ENCODE data around the gene GRAMD2B. TPM values are rescaled to one million over a fixed set of nuclear protein-coding genes. Genes with fewer than 3 reads are reported as not detected.

Gene GRAMD2B
- total RNA-seq, 1 experiment from 2014 or later = 6.7 TPM

DNA sequence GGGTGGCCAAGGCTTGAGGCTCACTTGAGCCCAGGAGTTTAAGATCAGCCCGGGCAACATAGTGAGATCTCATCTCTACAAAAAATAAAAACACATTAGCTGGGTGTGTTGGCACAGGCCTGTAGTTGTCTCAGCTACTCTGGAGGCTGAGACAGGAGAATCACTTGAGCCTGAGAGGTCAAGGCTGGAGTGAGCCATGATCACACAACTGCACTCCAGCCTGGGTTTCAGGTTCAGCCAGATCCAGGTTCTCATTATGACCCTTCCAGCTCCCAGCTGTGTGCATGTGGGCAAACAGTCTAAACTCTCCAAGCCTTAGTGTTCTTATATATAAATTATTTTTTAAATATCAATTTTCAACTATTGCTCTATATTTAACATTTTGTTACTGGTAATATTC is 103.9 kb downstream of the GRAMD2B start:
- Histone ChIP-seq H4K20me1 (ENCODE audit: control insufficient read depth, insufficient read depth, insufficient read length) (no peaks in the 10 kb centered on the region), H3K9ac (ENCODE audit: extremely low read depth, insufficient read length, low read length) (no peak overlapping the region), H2BK15ac (ENCODE audit: low read depth, low read length) (no peak overlapping the region), H2AFZ (ENCODE audit: low read length) (no peak overlapping the region), H3K27ac (ENCODE audit: insufficient read length, low read depth, low read length) (no peak overlapping the region), H2BK12ac (ENCODE audit: insufficient read length, low read depth, low read length) (no peak overlapping the region), H3K23ac (ENCODE audit: insufficient read length, low read depth, low read length) (no peak overlapping the region), H3K4me2 (ENCODE audit: insufficient read depth, insufficient read length, low read length) (no peak overlapping the region), H4K91ac (ENCODE audit: insufficient read length, low read depth, low read length) (no peak overlapping the region), H2BK5ac (ENCODE audit: insufficient read length, low read length) (no peak overlapping the region), H3K4ac (ENCODE audit: low read depth, low read length) (no peak overlapping the region), H3K27me3 (ENCODE audit: insufficient read depth, low read length) (no peaks in the 10 kb centered on the region), H3K23me2 (ENCODE audit: insufficient read length, low read depth, low read length, poor library complexity, severe bottlenecking) (no peaks in the 10 kb centered on the region), H3K4me1 (ENCODE audit: insufficient read depth, low read length) (no peaks in the 10 kb centered on the region), H3K14ac (ENCODE audit: insufficient read depth, low read length) (no peak overlapping the region), H3K79me1 (ENCODE audit: insufficient read depth, low read depth, low read length, poor library complexity, severe bottlenecking) (no peaks in the 10 kb centered on the region), H2AK5ac (ENCODE audit: insufficient read length, low read length) (no peak overlapping the region), H3K9me3 (ENCODE audit: control insufficient read depth, low read depth, low read length) (no peaks in the 10 kb centered on the region), H3K79me2 (ENCODE audit: insufficient read depth, low read length) (no peaks in the 10 kb centered on the region), H3K18ac (ENCODE audit: insufficient read length, low read depth, low read length) (no peak overlapping the region), H3T11ph (ENCODE audit: low read length) (no peak overlapping the region), H2BK20ac (ENCODE audit: low read depth, low read length, poor library complexity, severe bottlenecking) (no peak overlapping the region), H2BK120ac (ENCODE audit: low read depth, low read length, poor library complexity, severe bottlenecking) (no peak overlapping the region), H4K8ac (replicated peaks; ENCODE audit: insufficient read length, low read depth, low read length) (no peak overlapping the region), H3K56ac (ENCODE audit: insufficient read length, low read depth, low read length) (no peak overlapping the region), H4K5ac (ENCODE audit: insufficient read length, low read depth, low read length) (no peak overlapping the region)
- no peak overlapping the region for H3K4me3 Mint-ChIP-seq
- TF ChIP-seq CTCF (conservative IDR thresholded peaks at IDR 0.05) = no peak
- H3K36me3 Mint-ChIP-seq (ENCODE audit: insufficient read depth in 1 of 3, low read depth in 3 of 3) = no peaks in the 10 kb centered on the region; a peak in 1 of 7 replicates
- peaks cover 2 to 3% of the 10 kb centered on the region in 2 experiments; a peak in 1 of 5 replicates for H3K9me3 Mint-ChIP-seq
- no peaks in the 10 kb centered on the region for H3K27me3 Mint-ChIP-seq (ENCODE audit: low read depth)
- no peak overlapping the region for H3K27ac Mint-ChIP-seq
- H3K4me1 Mint-ChIP-seq = peaks cover 6% of the 10 kb centered on the region in 2 experiments
- no CpG with 5 or more reads among the region's 1 CpG for WGBS (ENCODE audit: extremely low coverage, insufficient read length, low lambda C conversion rate)
- no peak for DNase-seq
